ENCODE measurements around the gene CDH4. TPM values are rescaled to one million over a fixed set of nuclear protein-coding genes. Genes with fewer than 3 reads are reported as not detected.

Gene CDH4
- total RNA-seq, 1 experiment from 2014 or later, result 25.0 TPM

DNA sequence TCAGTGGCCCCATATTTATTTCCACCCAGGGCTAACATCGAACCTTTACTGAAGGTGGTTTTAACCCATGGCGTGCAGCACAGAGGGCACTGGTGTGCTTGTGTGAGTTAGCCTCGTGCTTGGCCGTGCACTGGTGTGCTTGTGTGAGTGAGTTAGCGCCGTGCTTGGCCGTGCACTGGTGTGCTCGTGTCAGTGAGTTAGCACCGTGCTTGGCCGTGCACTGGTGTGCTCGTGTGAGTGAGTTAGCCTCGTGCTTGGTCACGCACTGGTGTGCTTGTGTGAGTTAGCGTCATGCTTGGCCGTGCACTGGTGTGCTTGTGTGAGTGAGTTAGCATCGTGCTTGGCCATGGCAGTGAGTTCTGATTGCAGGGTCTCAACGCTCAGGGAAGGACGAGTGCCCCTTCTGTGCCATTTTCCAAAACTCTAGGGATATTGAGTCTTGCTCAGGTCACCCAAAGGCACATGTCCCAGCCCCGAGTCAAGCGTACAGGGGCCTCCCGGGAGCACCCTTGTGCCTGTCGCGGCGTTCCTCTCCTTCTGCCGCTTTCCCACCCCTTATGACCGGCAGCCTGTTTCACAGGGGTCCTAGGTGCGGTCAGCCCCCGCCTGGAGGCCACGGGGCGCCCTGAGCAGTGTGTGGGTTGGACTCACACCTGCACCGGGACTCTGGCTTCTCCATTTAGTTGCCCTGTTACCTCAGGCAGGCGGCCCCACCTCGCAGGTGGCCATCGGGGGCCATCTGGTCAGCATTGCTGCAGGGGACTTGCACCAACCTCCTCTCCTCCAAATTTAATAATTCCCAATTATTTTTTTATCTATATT lies 399.1 kb downstream of the CDH4 start:
- no peaks in the 10 kb centered on the region for H3K4me1 Mint-ChIP-seq (ENCODE audit: insufficient read depth, unreplicated experiment)
- intact Hi-C loops (cut with micrococcal nuclease), result no loop called here
- H3K27ac Mint-ChIP-seq (ENCODE audit: low read depth, unreplicated experiment), result no peak overlapping the region
- H3K4me3 Mint-ChIP-seq (ENCODE audit: unreplicated experiment), result no peak overlapping the region
- ChIA-PET CTCF (no interaction called here), POLR2A (no interaction called here)
- no TSS peak for BruUV-seq (replicated peaks)
- no peaks in the 10 kb centered on the region for H3K9me3 Mint-ChIP-seq (ENCODE audit: unreplicated experiment)
- peaks cover 6% of the 10 kb centered on the region for H3K36me3 Mint-ChIP-seq (ENCODE audit: insufficient read depth, unreplicated experiment)
- no peak for DNase-seq (ENCODE audit: unreplicated experiment)
- TF ChIP-seq, protein P1, sequence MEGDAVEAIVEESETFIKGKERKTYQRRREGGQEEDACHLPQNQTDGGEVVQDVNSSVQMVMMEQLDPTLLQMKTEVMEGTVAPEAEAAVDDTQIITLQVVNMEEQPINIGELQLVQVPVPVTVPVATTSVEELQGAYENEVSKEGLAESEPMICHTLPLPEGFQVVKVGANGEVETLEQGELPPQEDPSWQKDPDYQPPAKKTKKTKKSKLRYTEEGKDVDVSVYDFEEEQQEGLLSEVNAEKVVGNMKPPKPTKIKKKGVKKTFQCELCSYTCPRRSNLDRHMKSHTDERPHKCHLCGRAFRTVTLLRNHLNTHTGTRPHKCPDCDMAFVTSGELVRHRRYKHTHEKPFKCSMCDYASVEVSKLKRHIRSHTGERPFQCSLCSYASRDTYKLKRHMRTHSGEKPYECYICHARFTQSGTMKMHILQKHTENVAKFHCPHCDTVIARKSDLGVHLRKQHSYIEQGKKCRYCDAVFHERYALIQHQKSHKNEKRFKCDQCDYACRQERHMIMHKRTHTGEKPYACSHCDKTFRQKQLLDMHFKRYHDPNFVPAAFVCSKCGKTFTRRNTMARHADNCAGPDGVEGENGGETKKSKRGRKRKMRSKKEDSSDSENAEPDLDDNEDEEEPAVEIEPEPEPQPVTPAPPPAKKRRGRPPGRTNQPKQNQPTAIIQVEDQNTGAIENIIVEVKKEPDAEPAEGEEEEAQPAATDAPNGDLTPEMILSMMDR (IDR thresholded peaks at IDR 0.05; ENCODE audit: unreplicated experiment), result no peak
- no peaks in the 10 kb centered on the region for H3K27me3 Mint-ChIP-seq (ENCODE audit: insufficient read depth, unreplicated experiment)

DNA sequence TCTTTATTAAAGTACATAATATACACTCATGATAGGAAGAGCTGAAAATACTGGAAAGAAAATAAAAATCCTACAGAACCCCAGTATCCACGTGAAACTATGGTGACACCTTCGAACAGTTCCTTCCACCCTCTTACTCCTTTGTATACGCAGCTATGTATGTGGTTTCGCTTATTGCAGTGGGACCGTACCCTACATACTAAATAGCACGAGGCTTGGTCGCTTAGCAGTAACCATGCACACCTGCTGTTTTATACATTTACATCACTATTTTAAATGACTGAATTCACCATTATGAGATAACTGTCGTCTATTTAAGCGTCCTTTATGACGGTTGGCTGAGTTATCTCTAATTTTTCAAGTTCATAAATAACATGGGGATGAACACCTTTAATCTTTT lies 400.1 kb downstream of the CDH4 start:
- Mint-ChIP-seq H3K4me1 (ENCODE audit: insufficient read depth, unreplicated experiment) (no peaks in the 10 kb centered on the region), H3K27me3 (ENCODE audit: insufficient read depth, unreplicated experiment) (no peaks in the 10 kb centered on the region), H3K36me3 (ENCODE audit: insufficient read depth, unreplicated experiment) (peaks cover 7% of the 10 kb centered on the region), H3K4me3 (ENCODE audit: unreplicated experiment) (no peak overlapping the region), H3K27ac (ENCODE audit: low read depth, unreplicated experiment) (no peak overlapping the region), H3K9me3 (ENCODE audit: unreplicated experiment) (no peaks in the 10 kb centered on the region)
- TF ChIP-seq, protein P1 (IDR thresholded peaks at IDR 0.05; ENCODE audit: unreplicated experiment), result no peak
- ChIA-PET CTCF (no interaction called here), POLR2A (no interaction called here)
- no peak for DNase-seq (ENCODE audit: unreplicated experiment)
- intact Hi-C loops (cut with micrococcal nuclease), result no loop called here
- BruUV-seq (replicated peaks), result no TSS peak

DNA sequence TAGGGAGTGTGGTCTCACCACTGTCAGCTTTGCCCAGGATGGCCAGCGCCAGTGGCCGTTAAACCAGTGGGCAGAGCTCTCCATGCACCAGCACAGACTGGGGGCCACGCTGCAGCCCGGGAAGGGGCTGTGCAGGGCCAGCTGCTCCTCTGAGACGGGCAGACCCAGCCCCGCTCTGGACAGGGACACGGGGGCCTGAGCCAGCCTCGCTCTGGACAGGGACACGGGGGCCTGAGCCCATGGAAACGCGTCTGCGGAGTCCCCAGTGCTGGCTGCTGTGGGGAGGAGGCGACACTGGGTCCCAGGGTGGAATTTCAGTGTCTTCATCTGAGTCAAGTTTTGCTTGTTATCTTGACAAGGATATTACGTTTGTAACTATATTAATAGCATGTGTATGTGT lies 402.7 kb downstream of the CDH4 start:
- no peak for DNase-seq (ENCODE audit: unreplicated experiment)
- CTCF ChIA-PET, result no interaction called here
- Mint-ChIP-seq H3K4me1 (ENCODE audit: insufficient read depth, unreplicated experiment) (no peaks in the 10 kb centered on the region), H3K9me3 (ENCODE audit: unreplicated experiment) (no peaks in the 10 kb centered on the region), H3K27me3 (ENCODE audit: insufficient read depth, unreplicated experiment) (no peaks in the 10 kb centered on the region), H3K27ac (ENCODE audit: low read depth, unreplicated experiment) (no peak overlapping the region), H3K36me3 (ENCODE audit: insufficient read depth, unreplicated experiment) (peaks cover 13% of the 10 kb centered on the region), H3K4me3 (ENCODE audit: unreplicated experiment) (no peak overlapping the region)
- intact Hi-C loops (cut with micrococcal nuclease), result no loop called here
- TF ChIP-seq, protein P1 (IDR thresholded peaks at IDR 0.05; ENCODE audit: unreplicated experiment), result no peak
- BruUV-seq (replicated peaks), result no TSS peak
- POLR2A ChIA-PET, result no interaction called here

DNA sequence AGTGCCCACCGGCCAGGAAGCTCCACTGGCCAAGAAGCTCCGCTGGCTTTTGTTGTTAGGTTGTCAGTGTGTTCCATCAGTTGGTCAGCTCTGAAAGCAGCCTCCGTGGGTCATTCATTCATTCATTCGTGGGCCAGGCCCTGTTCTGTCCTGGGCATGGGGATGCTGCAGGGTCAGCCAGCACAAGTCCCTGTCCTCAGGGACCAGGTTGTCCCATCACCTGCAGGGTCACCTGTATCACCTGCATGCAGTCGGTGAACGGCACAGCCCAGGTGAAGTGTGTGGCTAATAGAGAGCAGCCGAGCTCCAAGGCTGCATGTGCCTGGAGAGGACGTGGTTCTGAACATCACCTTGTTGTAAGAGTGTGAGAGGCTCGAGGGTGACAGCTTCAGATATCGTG lies 403.5 kb downstream of the CDH4 start:
- no peak overlapping the region for H3K27ac Mint-ChIP-seq (ENCODE audit: low read depth, unreplicated experiment)
- intact Hi-C loops (cut with micrococcal nuclease), result no loop called here
- no peak for DNase-seq (ENCODE audit: unreplicated experiment)
- H3K9me3 Mint-ChIP-seq (ENCODE audit: unreplicated experiment), result no peaks in the 10 kb centered on the region
- H3K4me1 Mint-ChIP-seq (ENCODE audit: insufficient read depth, unreplicated experiment), result no peaks in the 10 kb centered on the region
- peaks cover 13% of the 10 kb centered on the region for H3K36me3 Mint-ChIP-seq (ENCODE audit: insufficient read depth, unreplicated experiment)
- no peaks in the 10 kb centered on the region for H3K27me3 Mint-ChIP-seq (ENCODE audit: insufficient read depth, unreplicated experiment)
- no TSS peak for BruUV-seq (replicated peaks)
- H3K4me3 Mint-ChIP-seq (ENCODE audit: unreplicated experiment), result no peak overlapping the region
- TF ChIP-seq, protein P1 (IDR thresholded peaks at IDR 0.05; ENCODE audit: unreplicated experiment), result no peak
- ChIA-PET CTCF (interaction anchor here (0.7 kb wide), 1 partner anchor 199 kb away, joined by 4 read pairs; no protein-coding TSS in a partner anchor), POLR2A (no interaction called here)

Data from MCF 10A (cell line).